Activated CD4-positive, alpha-beta memory T cell treated with anti-CD3 and anti-CD28 coated beads, Interleukin-2, amount 10 ng/mL, durations not matched to agents 7 days and 5 days (primary cell): ENCODE results near the gene POU2F2. TPM values are rescaled to one million over a fixed set of nuclear protein-coding genes. Genes with fewer than 3 reads are reported as not detected.
A peak's percentile ranks its signal among the peaks of the same experiment; 100 is the strongest.

Experiments used
- CTCF ChIA-PET: fragments of 350-600 bp; sonication (Branson Sonifier 250); formaldehyde crosslinking; loops from one replicate; lab custom pipeline; 2021; ENCODE audit warnings: antibody characterized with exemption, inconsistent platforms; lab: Charles Lee
- POLR2A ChIA-PET: fragments of 350-600 bp; sonication (Branson Sonifier 250); formaldehyde crosslinking; loops from one replicate; lab custom pipeline; 2021; ENCODE audit warnings: antibody characterized with exemption; lab: Charles Lee
- DNase-seq: peaks from one replicate; pipeline ENCODE4 v3.0.0-alpha.2; 2020
- H3K27ac Mint-ChIP-seq: one replicate; pipeline ENCODE4 v1.8.0; 2021; ENCODE audit warnings: mild to moderate bottlenecking, mixed read lengths
- H3K27me3 Mint-ChIP-seq: one replicate; pipeline ENCODE4 v1.8.0; 2021; ENCODE audit warnings: mixed read lengths
- H3K36me3 Mint-ChIP-seq: one replicate; pipeline ENCODE4 v1.8.0; 2021; ENCODE audit warnings: low read depth, mixed read lengths
- H3K4me1 Mint-ChIP-seq: one replicate; pipeline ENCODE4 v1.8.0; 2021; ENCODE audit warnings: mixed read lengths
- H3K4me3 Mint-ChIP-seq: one replicate; pipeline ENCODE4 v1.8.0; 2021; ENCODE audit warnings: mild to moderate bottlenecking, mixed read lengths
- H3K9me3 Mint-ChIP-seq: one replicate; pipeline ENCODE4 v1.8.0; 2021; ENCODE audit warnings: mixed read lengths
- total RNA-seq, 2 experiments: library from RNA; stranded (reverse); gene quantifications; one replicate each; pipeline ENCODE4 v1.2.3, GENCODE V29; 2021

Gene POU2F2
- total RNA-seq, 2 experiments from 2014 or later, result 31.3 to 35.8 TPM

GRCh38 chr19:42079886-42080763, 52.1 kb downstream of the POU2F2 start:
- Mint-ChIP-seq H3K27ac (no peak overlapping the region), H3K27me3 (no peaks in the 10 kb centered on the region), H3K36me3 (peaks cover 51% of the 10 kb centered on the region), H3K4me1 (peaks cover 41% of the 10 kb centered on the region), H3K4me3 (no peak overlapping the region), H3K9me3 (no peaks in the 10 kb centered on the region)
- ChIA-PET CTCF (interaction anchor here (1.3 kb wide), 1 partner anchor 46 kb away, joined by 6 read pairs; no protein-coding TSS in a partner anchor), POLR2A (no interaction called here)
- no peak for DNase-seq

- DNase-seq, result no peak
- CTCF ChIA-PET, result no interaction called here
- Mint-ChIP-seq H3K9me3 (no peaks in the 10 kb centered on the region), H3K4me3 (no peak overlapping the region), H3K27me3 (no peaks in the 10 kb centered on the region), H3K4me1 (peaks cover 48% of the 10 kb centered on the region), H3K36me3 (peaks cover 51% of the 10 kb centered on the region), H3K27ac (no peak overlapping the region)
- POLR2A ChIA-PET, result interaction anchor here (1.3 kb wide), 1 partner anchor 20 kb away, joined by 3 read pairs; no protein-coding TSS in a partner anchor
These were observed 53.0 kb downstream of the POU2F2 start for GRCh38 chr19:42079276-42079669.

GRCh38 chr19:42078538-42079275, 53.5 kb downstream of the POU2F2 start:
- Mint-ChIP-seq H3K27ac (no peak overlapping the region), H3K4me1 (peaks cover 48% of the 10 kb centered on the region), H3K9me3 (no peaks in the 10 kb centered on the region), H3K27me3 (no peaks in the 10 kb centered on the region), H3K4me3 (peak overlapping the region; percentile 8), H3K36me3 (peaks cover 51% of the 10 kb centered on the region)
- CTCF ChIA-PET, result no interaction called here
- POLR2A ChIA-PET, result interaction anchor here (1.3 kb wide), 1 partner anchor 20 kb away, joined by 3 read pairs; no protein-coding TSS in a partner anchor
- DNase-seq, result no peak

DNA sequence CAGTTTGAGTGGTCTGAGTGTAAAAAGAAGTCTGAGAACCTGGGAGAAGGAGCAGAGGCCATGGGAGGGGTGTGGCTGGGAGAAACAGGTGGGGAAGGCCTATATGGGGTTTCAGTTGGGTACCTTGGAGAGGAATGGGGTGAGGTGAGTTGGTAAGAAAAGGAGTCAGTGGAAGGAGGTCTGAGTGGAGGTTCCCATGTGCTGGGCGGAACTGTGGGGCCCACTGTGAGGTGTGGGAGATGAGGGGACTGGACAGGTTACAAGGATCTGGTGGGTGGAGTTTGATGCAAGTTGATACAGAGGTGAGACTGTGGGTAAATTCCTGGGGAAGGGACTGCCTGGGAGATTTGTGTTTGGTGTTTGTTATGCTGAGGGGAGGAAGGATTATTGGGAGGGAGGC, 54.2 kb downstream of the POU2F2 start:
- Mint-ChIP-seq H3K27ac (peak overlapping the region; percentile 27), H3K9me3 (no peaks in the 10 kb centered on the region), H3K36me3 (peaks cover 51% of the 10 kb centered on the region), H3K4me1 (peaks cover 48% of the 10 kb centered on the region), H3K4me3 (peak overlapping the region; percentile 99), H3K27me3 (no peaks in the 10 kb centered on the region)
- POLR2A ChIA-PET, result interaction anchor here (1.3 kb wide), 1 partner anchor 21 kb away, joined by 3 read pairs; no protein-coding TSS in a partner anchor
- CTCF ChIA-PET, result no interaction called here
- DNase-seq, result no peak

DNA sequence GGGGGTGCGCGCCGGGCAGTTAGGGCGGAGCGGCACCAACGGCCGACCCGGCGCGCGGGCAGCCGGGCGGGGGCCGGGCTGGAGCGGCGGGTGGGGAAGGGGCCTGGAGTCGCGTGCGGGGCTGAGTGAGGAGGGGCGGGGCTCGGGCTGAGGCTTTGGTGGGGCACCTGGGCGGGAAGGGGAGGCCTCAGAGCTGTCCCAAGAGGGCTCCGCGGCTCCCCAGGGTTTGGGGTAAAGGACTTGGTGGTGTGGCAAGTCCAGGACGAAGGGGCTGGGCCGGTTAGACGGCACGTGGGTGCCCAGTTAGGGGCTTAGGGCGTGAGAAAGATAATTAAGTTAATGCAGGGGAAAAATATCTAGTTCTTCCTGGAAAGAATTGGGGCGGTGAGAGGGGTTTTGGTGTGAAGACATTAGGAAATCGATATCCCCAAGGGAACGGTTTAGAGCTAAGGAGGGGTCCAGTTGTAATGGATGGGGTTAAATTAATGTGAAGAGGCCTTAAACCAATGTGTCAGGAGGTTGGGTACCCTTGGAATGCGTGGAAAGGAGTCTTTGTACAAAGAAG, 55.8 kb downstream of the POU2F2 start:
- Mint-ChIP-seq H3K27me3 (peaks cover under 1% of the 10 kb centered on the region), H3K9me3 (no peaks in the 10 kb centered on the region), H3K4me1 (peaks cover 46% of the 10 kb centered on the region), H3K27ac (peak overlapping the region; percentile 81), H3K36me3 (peaks cover 42% of the 10 kb centered on the region), H3K4me3 (peak overlapping the region; percentile 99)
- ChIA-PET CTCF (interaction anchor here (0.6 to 1.0 kb wide), 6 partner anchors 32 to 630 kb away, joined by 3 read pairs; no protein-coding TSS in a partner anchor), POLR2A (interaction anchor here (0.5 to 1.7 kb wide), 7 partner anchors 10 to 1461 kb away, joined by 3 to 5 read pairs (median 4); no protein-coding TSS in a partner anchor)
- DNase-seq, result peak; percentile 49

DNA sequence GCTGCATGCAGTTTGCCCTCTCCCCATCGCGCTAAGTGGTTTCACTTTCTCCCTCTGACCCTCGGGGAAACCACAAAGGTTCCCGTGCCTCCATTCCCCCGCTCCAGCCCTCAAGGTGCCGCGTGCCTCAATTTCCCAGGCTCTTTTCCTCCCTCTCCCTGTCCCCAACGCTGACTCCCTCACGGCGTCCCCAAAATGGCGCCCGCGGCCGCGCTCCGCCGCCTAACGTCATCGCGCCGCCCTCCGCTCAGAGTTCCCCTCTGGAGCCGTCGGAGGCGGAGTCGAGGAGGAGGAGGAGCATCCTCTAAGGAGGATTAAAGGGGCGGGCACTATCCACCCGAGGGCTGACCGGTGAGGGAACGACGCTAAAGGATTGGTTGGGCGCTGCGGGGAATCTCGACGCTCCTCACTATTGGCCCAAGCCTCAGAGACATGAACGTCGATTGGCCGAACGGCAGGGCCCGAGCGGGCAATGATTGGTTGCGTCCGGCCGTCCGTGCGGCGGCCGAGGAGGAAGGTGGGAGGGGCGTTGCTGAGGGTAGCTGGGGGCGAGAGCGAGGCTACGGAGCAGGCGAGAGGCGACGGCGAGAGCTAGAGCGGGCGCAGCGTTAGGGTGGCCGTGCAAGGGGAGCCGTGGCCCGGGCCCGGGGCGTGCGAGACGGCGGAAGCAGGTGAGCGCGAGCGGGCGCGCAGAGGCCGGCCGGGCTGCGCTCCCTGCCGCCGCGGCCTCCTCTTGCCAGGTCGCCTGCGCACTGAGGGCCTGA, 56.4 kb downstream of the POU2F2 start, which contains the start of gene ZNF574:
TSS of gene ZNF574 (plus strand) at position 551 of the 764 bp plus-strand sequence. CDS start 2,441 bp downstream, outside the sequence.
- Mint-ChIP-seq H3K27me3 (peaks cover 4% of the 10 kb centered on the region), H3K9me3 (no peaks in the 10 kb centered on the region), H3K4me1 (peaks cover 43% of the 10 kb centered on the region), H3K27ac (peak within 1 kb of the TSS; percentile 94), H3K4me3 (peak within 1 kb of the TSS; percentile 99), H3K36me3 (peaks cover 37% of the 10 kb centered on the region)
- POLR2A ChIA-PET, result interaction anchor here (0.7 to 1.7 kb wide), 6 partner anchors 9 to 1460 kb away, joined by 3 to 5 read pairs (median 4); no protein-coding TSS in a partner anchor
- peak; percentile 98 for DNase-seq
- CTCF ChIA-PET, result interaction anchor here (0.8 to 1.0 kb wide), 3 partner anchors 38 to 101 kb away, joined by 3 read pairs; no protein-coding TSS in a partner anchor

GRCh38 chr19:42075364-42075615, 57.0 kb downstream of the POU2F2 start:
- H3K36me3 Mint-ChIP-seq, result peaks cover 36% of the 10 kb centered on the region
- H3K27me3 Mint-ChIP-seq, result peaks cover 7% of the 10 kb centered on the region
- DNase-seq, result no peak
- CTCF ChIA-PET, result no interaction called here
- H3K4me1 Mint-ChIP-seq, result peaks cover 43% of the 10 kb centered on the region
- peak overlapping the region; percentile 94 for H3K27ac Mint-ChIP-seq
- H3K9me3 Mint-ChIP-seq, result no peaks in the 10 kb centered on the region
- H3K4me3 Mint-ChIP-seq, result peak overlapping the region; percentile 99
- POLR2A ChIA-PET, result no interaction called here

DNA sequence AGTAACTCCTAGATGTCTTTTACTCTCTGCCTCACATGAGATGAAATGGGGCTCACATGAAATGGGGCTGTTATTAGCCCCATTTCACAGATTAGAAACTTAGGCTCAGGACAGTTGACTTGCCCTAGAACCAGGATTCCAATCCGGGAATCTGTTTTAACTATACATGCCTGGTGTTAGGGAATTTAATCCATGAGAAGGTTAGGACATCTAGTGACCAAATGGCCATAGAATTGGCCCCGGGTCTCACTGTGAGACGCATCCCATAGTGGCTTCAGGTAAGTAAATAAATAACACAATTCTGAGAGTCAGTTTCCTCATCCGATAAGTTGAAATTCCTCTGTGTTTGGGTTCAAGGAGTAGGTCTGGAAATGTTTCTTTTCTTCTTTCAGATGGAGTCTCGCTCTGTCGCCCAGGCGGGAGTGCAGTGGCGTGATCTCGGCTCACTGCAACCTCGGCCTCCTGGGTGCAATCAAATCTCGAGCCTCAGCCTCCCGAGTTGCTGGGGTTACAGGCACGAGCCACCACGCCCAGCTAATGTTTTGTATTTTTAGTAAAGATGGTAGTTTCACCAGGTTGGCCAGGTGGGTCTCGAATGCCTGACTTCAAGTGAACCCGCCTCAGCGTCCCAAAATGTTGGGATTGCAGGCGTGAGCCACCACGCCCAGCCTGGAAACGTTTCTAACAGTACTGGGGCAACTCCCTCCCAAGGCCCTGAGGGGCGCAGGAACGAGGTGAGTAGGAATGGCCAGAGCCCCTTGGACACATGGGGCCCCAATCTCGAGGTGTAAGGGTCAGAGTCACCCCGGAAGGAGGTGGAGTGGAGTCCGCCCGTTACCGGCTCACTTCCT, 57.5 kb downstream of the POU2F2 start:
- Mint-ChIP-seq H3K36me3 (peaks cover 31% of the 10 kb centered on the region), H3K4me1 (peaks cover 43% of the 10 kb centered on the region), H3K27ac (peak overlapping the region; percentile 94), H3K4me3 (peak overlapping the region; percentile 99), H3K9me3 (no peaks in the 10 kb centered on the region), H3K27me3 (peaks cover 7% of the 10 kb centered on the region)
- peak; percentile 25 for DNase-seq
- CTCF ChIA-PET, result no interaction called here
- POLR2A ChIA-PET, result no interaction called here

DNA sequence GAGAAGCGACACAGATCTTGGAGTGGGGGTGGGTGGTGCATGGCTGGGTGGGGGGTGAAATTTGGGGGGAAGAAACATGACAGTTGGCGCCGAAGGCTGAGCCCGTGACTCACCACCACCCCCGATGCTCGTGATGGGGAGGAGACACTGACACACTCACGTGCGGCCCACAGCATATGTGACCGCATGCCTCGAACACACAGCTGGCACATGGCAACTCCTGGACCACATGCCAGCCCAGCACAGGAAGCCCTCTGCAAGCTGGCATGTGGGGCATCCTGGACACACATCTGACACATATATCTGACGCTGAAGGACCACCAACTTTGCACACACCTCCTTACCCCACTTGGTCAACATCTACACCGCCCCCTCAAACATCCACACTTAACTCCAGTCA, 61.0 kb downstream of the POU2F2 start:
- Mint-ChIP-seq H3K27me3 (peaks cover 7% of the 10 kb centered on the region), H3K27ac (no peak overlapping the region), H3K4me3 (no peak overlapping the region), H3K9me3 (no peaks in the 10 kb centered on the region), H3K36me3 (peaks cover 8% of the 10 kb centered on the region), H3K4me1 (peaks cover 15% of the 10 kb centered on the region)
- ChIA-PET POLR2A (no interaction called here), CTCF (interaction anchor here (0.7 kb wide), 1 partner anchor 41 kb away, joined by 5 read pairs; no protein-coding TSS in a partner anchor)
- no peak for DNase-seq

DNA sequence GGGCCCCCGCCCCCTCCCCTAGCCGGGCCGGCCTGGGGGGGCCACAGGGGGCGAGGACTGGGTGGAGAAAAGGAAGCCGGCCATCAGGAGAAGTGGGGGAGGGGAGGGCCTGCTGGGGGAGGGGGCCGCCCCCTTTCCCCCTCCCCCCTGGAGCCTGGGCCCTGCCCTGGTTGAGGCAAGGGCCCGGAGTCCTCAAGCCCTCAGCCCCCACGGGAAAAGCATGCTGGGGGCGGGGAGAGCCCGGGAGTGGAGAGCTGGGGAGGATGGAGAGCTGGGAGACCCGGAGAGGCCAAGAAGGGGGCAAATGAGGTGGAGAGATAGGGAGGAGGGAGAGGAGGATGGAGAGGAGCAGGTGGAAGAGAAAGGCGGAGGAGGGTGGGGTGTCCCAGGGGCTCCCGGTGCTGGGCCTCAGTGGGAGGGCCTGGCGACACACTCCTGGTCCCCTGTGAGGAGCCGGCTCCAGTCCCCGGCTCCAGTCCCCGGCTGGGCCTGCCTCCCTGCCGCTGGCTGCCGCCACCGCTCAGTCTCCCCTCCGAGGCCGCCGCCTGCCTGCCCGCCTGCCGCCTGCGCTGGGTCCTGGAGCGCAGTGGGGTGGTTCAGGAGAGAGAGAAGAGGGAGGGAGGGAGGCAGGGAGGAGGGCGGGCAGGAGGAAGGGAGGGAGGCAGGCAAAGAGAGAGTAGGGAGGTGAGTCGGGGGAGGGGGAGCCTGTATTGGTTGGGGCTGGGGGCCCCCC, 62.5 kb downstream of the POU2F2 start, which contains the start of gene GRIK5:
TSS of gene GRIK5 (minus strand) at position 588 of the 733 bp plus-strand sequence. CDS start 4,436 bp downstream, outside the sequence.
- peaks cover 4% of the 10 kb centered on the region for H3K4me1 Mint-ChIP-seq
- H3K36me3 Mint-ChIP-seq, result no peaks in the 10 kb centered on the region
- peaks cover 7% of the 10 kb centered on the region for H3K27me3 Mint-ChIP-seq
- POLR2A ChIA-PET, result no interaction called here
- CTCF ChIA-PET, result no interaction called here
- DNase-seq, result no peak
- H3K4me3 Mint-ChIP-seq, result no peak within 1 kb of the TSS
- H3K27ac Mint-ChIP-seq, result no peak within 1 kb of the TSS
- H3K9me3 Mint-ChIP-seq, result no peaks in the 10 kb centered on the region
